Stimulated activated CD4-positive, alpha-beta T cell treated with anti-CD3 and anti-CD28 coated beads, Interleukin-1b, Interleukin-23, amount 100 ng/mL, for 24 hours (primary cell): ENCODE results near the gene CDH5.
"Not testable (repeated sequence)": the region's sequence is repeated elsewhere in the genome, so short reads cannot be mapped to it uniquely, and the experiment has no call there.

Source experiments
- DNase-seq, 4 experiments: peaks; one replicate each; pipeline ENCODE4 v3.0.0-alpha.2; 2020; ENCODE audit warnings: low read depth in 4 of 4, low spot score in 1 of 4

The CDH5 gene

GRCh38 chr16:66435896-66436295 lies 69.4 kb downstream of the CDH5 start:
- no peak for DNase-seq

GRCh38 chr16:66437391-66437945 lies 71.0 kb downstream of the CDH5 start:
- DNase-seq = no peak

GRCh38 chr16:66438536-66438935 lies 72.0 kb downstream of the CDH5 start:
- no peak for DNase-seq

- DNase-seq = no peak
Observed at GRCh38 chr16:66439051-66439730, 72.7 kb downstream of the CDH5 start.

GRCh38 chr16:66440271-66440802 lies 73.8 kb downstream of the CDH5 start:
- DNase-seq = no peak

- no peak for DNase-seq
Observed at GRCh38 chr16:66440970-66441369, 74.5 kb downstream of the CDH5 start.

- no peak for DNase-seq
Observed at GRCh38 chr16:66441586-66442375, 75.3 kb downstream of the CDH5 start.

GRCh38 chr16:66442502-66443268 lies 76.2 kb downstream of the CDH5 start:
- no peak for DNase-seq

- no peak for DNase-seq
Observed at GRCh38 chr16:66443269-66443652, 76.8 kb downstream of the CDH5 start.

- no peak for DNase-seq
Observed at GRCh38 chr16:66444049-66444481, 77.6 kb downstream of the CDH5 start.

GRCh38 chr16:66446737-66447136 lies 80.2 kb downstream of the CDH5 start:
- DNase-seq = no peak

- DNase-seq = no peak
Observed at GRCh38 chr16:66447491-66447890, 81.0 kb downstream of the CDH5 start.

GRCh38 chr16:66451548-66451947 lies 85.1 kb downstream of the CDH5 start:
- no peak for DNase-seq

GRCh38 chr16:66453230-66453629 lies 86.7 kb downstream of the CDH5 start:
- DNase-seq = not testable (repeated sequence)
